Lung (tissue), 12 donors: ENCODE measurements around the gene SEMA4D. TPM values are rescaled to one million over a fixed set of nuclear protein-coding genes. Genes with fewer than 3 reads are reported as not detected.

Experiments
- ATAC-seq: fragments of 200-7000 bp; cut with Tn5 transposase; one replicate; pipeline ENCODE4 v1.9.1; 2020; ENCODE audit warnings: moderate number of reproducible peaks; ENCODE audit not compliant: insufficient read depth, low FRiP score
- DNase-seq, 3 donors: peaks; one replicate each; pipeline ENCODE4 v3.0.0-alpha.2; 2013 to 2017
- H3K27ac ChIP-seq, 2 donors: one replicate each; pipeline ENCODE4 v1.5.1; 2013; ENCODE audit warnings: mild to moderate bottlenecking in 2 of 2, moderate library complexity in 2 of 2, control low read depth in 1 of 2, inconsistent platforms in 1 of 2, low read depth in 1 of 2, low read length in 1 of 2
- H3K27me3 ChIP-seq, 3 donors: one replicate each; pipeline ENCODE4 v1.5.1; 2013; ENCODE audit warnings: low read length in 2 of 3; ENCODE audit not compliant: control insufficient read depth in 3 of 3, insufficient read depth in 3 of 3
- H3K36me3 ChIP-seq, 4 donors: one replicate each; pipeline ENCODE4 v1.5.1; 2013; ENCODE audit warnings: low read length in 4 of 4, mild to moderate bottlenecking in 1 of 4, moderate library complexity in 1 of 4; ENCODE audit not compliant: control insufficient read depth in 4 of 4, insufficient read depth in 4 of 4
- H3K4me1 ChIP-seq, 5 donors: one replicate each; pipeline ENCODE4 v1.5.1; 2013; ENCODE audit warnings: low read length in 5 of 5, mild to moderate bottlenecking in 2 of 5, moderate library complexity in 1 of 5; ENCODE audit not compliant: control insufficient read depth in 5 of 5, insufficient read depth in 5 of 5
- H3K4me3 ChIP-seq: one replicate; pipeline ENCODE4 v1.5.1; 2013; ENCODE audit warnings: mild to moderate bottlenecking, control low read depth, moderate library complexity
- H3K9ac ChIP-seq, 2 donors: one replicate each; pipeline ENCODE4 v1.5.1; 2013; ENCODE audit warnings: low read length in 2 of 2, control low read depth in 1 of 2; ENCODE audit not compliant: insufficient read depth in 1 of 2
- H3K9me3 ChIP-seq, 4 donors: one replicate each; pipeline ENCODE4 v1.5.1; 2013; ENCODE audit warnings: low read length in 3 of 4, mild to moderate bottlenecking in 1 of 4, moderate library complexity in 1 of 4; ENCODE audit not compliant: control insufficient read depth in 4 of 4, insufficient read depth in 3 of 4
- CTCF ChIP-seq: IDR thresholded peaks from 2 replicates; pipeline ENCODE4 v1.5.1; 2012; ENCODE audit warnings: mild to moderate bottlenecking; ENCODE audit errors: control extremely low read depth, extremely low read depth
- WGBS, 2 donors: extraction: QIAGEN DNeasy Blood & Tissue Kit; methylation state at CpG; one replicate each; pipeline ENCODE4 v1.1.7; 2013; 5-methylcytosine and 5-hydroxymethylcytosine counted together
- polyA plus RNA-seq, 2 donors: library from polyadenylated mRNA; stranded (reverse); fragments of 200-250 nt; gene quantifications; one replicate each; pipeline ENCODE4 v1.2.1, GENCODE V29; 2013
- total RNA-seq, 2 donors: library from RNA; depleted of rRNA in 1 of 2; stranded (reverse); fragments of >200 nt in 1 of 2; gene quantifications; one replicate each; pipeline ENCODE4 v1.2.1, GENCODE V29; 2014 to 2021
- donor health status: control.
- donor health status: control.
- donor health status: Bipolar disorder and iron deficiency.
- donor health status: healthy.
- donor health status: DM: yes; HTN: yes; CAD: no.

Gene SEMA4D
- total and polyA plus RNA-seq, 4 donors = 6.7 to 61.5 (median 29.0) TPM

GRCh38 chr9:89471390-89471789, 26.5 kb downstream of the SEMA4D start:
- WGBS, 2 donors = 83 to 94% methylated on average over 3 of the region's 3 CpGs
- peaks cover 0 to 25% (median 4%) of the 10 kb centered on the region in 5 donors for H3K4me1 ChIP-seq
- H3K36me3 ChIP-seq = peaks cover 0 to 6% (median 0%) of the 10 kb centered on the region in 4 donors
- no peak overlapping the region for H3K27ac ChIP-seq
- H3K9ac ChIP-seq = no peak overlapping the region
- no peak for TF ChIP-seq CTCF
- no peaks in the 10 kb centered on the region for H3K27me3 ChIP-seq
- DNase-seq = no peak
- peaks cover 0 to 3% (median 0%) of the 10 kb centered on the region in 4 donors for H3K9me3 ChIP-seq
- no peak for ATAC-seq
- no peak overlapping the region for H3K4me3 ChIP-seq

- H3K9ac ChIP-seq = no peak overlapping the region
- DNase-seq (peak in 2 of 3 donors; percentile 30 to 51), ATAC-seq (no peak)
- H3K4me3 ChIP-seq = no peak overlapping the region
- 46 to 53% methylated on average over 6 of the region's 6 CpGs for WGBS, 2 donors
- peaks cover 0 to 6% (median 0%) of the 10 kb centered on the region in 4 donors for H3K36me3 ChIP-seq
- no peaks in the 10 kb centered on the region for H3K27me3 ChIP-seq
- peaks cover 0 to 25% (median 4%) of the 10 kb centered on the region in 5 donors for H3K4me1 ChIP-seq
- TF ChIP-seq CTCF = no peak
- no peak overlapping the region for H3K27ac ChIP-seq
- H3K9me3 ChIP-seq = peaks cover 0 to 3% (median 0%) of the 10 kb centered on the region in 4 donors
Observed at GRCh38 chr9:89470224-89470839, 27.6 kb downstream of the SEMA4D start.

DNA sequence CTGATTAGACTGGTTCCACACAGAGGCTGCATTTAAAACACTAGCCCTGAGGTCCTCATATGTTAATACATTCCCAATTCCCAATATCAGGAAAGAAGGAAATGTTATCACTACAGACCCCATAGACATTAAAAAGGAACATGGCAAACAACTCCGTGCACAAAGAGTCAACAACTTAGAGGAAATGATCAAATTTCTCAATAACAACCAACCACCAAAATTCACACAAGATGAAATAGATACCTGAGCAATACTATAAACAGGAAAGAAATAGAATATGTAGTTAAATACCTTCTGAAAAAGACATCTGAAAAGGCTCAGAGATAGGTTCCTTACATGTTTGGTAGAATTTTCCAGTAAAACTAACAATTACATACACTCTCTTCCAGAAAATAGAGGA, 28.9 kb downstream of the SEMA4D start:
- Histone ChIP-seq H3K36me3 (peaks cover 0 to 5% (median 0%) of the 10 kb centered on the region in 4 donors), H3K9me3 (peaks cover 0 to 3% (median 0%) of the 10 kb centered on the region in 4 donors), H3K4me3 (no peak overlapping the region), H3K27me3 (no peaks in the 10 kb centered on the region), H3K27ac (no peak overlapping the region), H3K9ac (no peak overlapping the region), H3K4me1 (peaks cover 0 to 13% (median 3%) of the 10 kb centered on the region in 5 donors)
- WGBS, 2 donors = 24 to 28% methylated on average over 1 of the region's 1 CpG
- no peak for ATAC-seq
- no peak for TF ChIP-seq CTCF
- no peak for DNase-seq
